HTERT RPE-1 (cell line): ENCODE data around the gene TMEM245.
"Not testable (repeated sequence)": the region's sequence is repeated elsewhere in the genome, so short reads cannot be mapped to it uniquely, and the experiment has no call there.

Source experiments
- in situ Hi-C: fragments of 300-500 bp; cut with MboI; formaldehyde crosslinking; loops from 4 replicates; pipeline ENCODE4 v1.14.3; 2020; ENCODE audit warnings: low sequenced_read_pairs

The TMEM245 gene

DNA sequence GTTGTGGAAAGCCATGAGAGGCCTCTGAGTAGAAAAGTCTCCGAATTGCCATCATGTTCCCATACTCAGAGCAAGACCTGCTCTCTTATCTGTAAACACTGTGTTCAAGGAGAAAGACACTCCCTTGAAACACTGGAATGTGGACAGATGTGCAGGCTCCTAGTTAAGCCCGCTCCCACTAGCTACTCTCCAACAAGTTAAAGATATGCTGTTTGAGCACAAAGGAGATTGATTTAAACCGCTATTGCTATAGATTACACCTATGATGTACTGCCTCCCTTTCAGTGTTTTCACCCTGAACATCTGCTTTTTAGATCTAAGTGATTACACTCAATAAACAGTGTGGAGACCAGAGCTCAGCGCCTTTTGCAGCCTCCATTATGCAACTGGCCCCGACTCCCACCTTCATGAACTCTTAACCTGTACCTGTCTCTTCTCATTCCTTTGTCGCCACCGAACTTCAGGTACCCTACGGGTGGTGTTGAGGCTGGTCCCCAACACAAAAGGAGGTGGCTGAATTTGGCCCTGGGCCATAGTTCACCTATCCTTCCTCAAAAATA, 47.5 kb downstream of the TMEM245 start:
- in situ Hi-C loops, result no loop called here

DNA sequence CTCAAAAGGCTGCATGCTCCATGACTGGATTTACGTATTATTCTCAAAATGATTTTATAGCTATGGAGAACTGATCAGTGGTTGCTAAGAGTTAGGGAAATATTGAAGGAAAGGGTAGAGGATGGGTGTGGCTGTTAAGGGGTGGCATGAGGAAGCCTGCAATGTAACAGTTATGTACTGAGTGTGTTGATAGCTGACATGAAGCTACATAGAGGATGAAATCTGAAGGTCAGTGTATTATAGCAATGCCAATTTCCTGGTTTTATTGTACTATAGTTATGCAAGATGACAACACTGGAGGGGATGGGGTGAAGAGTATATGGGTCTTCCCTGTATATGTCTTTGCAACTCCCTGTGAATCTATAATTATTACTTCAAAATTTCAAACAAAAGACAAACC, 51.0 kb downstream of the TMEM245 start:
- in situ Hi-C loops, result no loop called here

DNA sequence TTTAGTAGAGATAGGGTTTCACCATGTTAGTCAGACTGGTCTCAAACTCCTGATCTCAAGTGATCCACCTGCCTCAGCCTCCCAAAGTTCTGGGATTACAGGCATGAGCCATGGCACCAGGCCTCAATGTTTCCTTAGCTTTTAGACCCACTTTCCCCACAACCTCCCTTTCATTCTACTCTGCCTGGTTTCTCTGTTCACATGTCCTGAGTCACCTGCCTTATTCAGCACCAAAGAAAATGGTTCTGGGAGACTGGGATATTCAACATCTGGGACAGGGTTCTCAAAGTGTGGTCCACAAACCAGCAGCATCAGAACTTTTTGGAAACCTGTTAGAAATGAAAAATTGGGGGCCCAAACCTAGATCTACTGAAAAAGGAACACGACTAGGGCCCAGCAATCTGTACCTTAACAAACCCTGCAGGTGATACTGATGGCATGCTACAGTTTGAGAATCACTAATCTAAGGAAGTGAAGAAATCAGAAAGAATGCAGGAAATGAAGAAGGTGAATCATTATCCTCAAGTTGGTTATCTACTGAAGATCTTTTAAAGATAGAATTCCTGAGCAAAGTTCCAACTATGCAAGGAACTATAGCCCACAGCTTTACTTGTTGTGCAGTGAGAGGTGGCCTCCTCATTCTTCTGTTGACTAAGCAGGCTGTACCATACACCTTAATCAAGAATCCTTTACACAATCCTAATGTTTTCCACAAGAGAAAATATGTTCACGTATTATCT, 54.6 kb downstream of the TMEM245 start:
- in situ Hi-C loops, result no loop called here

DNA sequence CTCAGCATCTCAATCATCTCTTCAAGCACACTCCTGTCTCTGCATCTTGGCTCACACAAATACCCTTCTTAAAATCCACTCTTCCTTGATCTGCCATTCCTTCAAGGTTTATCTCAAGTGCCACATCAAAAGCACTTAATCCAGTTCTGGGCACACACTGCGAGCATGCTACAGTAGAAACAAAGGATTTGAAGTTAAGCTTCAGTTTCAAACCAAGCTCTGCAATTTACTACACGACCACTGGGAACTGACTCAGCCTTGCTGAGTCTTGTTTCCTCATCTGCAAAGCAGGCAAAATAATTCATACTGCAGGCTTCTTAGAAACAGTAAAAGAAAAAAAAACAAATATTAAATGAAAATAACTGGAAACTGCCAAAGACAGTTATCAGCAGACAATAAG, 56.0 kb downstream of the TMEM245 start:
- in situ Hi-C loops, result no loop called here

DNA sequence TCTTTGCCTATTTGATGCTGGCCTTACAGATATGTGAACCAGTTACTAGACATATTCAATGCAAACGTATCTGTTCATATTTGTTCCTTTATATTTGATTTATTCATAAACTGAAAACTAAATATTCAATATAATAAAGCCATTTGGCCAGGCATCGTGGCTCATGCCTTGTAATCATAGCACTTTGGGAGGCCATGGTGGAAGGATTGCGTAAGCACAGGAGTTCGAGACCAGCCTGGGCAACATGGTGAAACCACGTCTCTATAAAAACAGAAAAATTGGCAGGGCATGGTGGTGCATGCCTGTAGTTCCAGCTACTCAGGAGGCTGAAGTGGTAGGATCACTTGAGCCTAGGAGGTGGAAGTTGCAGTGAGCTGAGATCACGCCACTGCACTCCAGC, 57.2 kb downstream of the TMEM245 start:
- in situ Hi-C loops, result no loop called here

- in situ Hi-C loops, result no loop called here
Measured at GRCh38 chr9:109060191-109060590, 59.6 kb downstream of the TMEM245 start.

GRCh38 chr9:109053121-109053520, 66.6 kb downstream of the TMEM245 start:
- in situ Hi-C loops, result not testable (repeated sequence)

DNA sequence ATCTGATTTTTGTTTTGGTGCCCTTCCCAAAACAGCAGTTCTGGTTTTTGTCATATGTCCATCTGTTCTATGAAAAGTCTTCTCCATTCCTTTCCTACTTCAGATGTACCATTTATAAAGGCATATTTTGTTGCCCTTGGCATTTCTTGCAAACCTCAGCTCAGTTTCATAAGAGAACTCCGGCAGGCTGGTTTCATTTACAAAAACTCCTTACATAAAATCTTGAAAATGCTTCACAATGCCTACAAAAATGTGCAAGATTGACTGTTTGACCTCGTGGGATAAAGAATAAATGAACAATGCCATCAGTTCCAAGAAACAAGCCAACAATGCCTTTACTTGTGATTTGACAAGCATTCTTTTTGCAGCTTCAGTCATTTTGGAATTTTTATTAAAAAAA, 67.3 kb downstream of the TMEM245 start:
- in situ Hi-C loops, result no loop called here

DNA sequence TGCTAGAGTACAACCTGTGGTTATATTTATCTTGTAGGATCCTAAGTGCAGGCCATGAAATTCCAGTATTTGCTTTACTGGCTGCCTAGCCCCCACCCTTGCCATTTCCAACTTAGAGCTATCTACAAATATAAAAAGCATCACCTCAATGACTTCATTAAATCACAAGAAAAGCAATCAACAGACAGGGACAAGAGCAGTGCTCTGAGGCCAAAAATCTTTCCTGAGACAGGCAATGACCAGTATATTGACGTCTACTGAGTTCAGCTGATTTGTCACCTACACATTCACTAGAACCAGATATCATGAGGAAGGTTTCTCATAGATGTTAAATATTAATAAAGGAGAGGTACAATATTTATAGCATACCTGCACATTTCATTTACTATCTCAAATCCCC, 68.0 kb downstream of the TMEM245 start:
- in situ Hi-C loops, result no loop called here

DNA sequence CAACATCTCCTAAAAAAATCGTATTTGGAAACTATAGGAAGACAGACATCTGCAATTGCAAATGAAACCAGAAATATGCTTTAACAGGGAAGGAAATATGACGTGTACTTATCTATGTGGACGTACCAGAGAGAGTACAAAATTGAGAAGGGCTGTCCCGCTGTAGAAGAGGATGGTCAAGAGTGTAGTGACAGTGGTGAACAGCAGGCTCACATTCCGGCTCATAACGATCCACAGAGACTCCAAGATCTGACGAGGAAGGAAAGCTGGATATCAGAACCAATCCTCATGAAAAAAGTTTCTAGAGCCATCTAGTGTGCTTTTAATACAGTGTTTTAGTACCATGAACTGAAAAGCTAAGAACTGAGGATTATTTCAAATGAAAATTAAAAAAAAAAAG, 69.3 kb downstream of the TMEM245 start:
- in situ Hi-C loops, result no loop called here

DNA sequence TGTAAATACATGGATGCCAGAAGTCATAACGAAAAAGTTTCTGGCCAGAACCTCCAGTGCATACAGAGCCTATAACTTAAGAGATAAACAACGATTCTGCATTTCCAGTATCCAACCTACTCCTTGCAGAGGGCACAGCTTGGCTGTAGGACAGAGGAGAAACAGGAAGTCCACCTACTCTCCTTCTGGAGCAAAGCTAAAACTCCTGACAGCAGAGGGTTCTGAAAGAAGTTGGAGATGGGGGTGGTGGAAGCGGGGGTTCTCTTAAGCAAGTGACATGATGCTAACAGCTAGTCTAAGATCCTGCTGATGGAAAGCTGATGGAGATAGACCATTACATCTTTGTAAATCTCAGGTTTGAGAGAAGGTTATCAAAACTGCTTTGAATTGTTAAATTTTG, 70.9 kb downstream of the TMEM245 start:
- in situ Hi-C loops, result no loop called here

DNA sequence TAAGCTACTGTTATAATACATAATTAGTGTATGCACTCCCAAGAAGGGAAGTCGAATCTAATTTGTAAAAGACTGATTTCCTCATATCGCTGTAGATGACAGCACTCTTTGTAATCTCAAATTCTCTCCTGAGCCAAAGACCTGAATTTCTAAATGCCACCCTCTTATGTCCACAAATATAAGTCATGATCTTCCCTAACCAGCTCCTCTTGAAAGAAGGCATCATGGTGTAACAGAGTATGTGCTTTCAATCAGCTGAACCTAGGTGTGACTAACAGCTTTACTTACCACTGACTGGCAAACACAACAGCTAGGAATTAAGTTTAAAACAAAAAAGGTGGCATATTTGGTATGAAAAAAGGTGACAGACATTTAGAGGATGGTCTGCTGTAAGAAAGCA, 72.5 kb downstream of the TMEM245 start:
- in situ Hi-C loops, result no loop called here

GRCh38 chr9:109046346-109046745, 73.4 kb downstream of the TMEM245 start:
- in situ Hi-C loops, result no loop called here

GRCh38 chr9:109043578-109043977, 76.2 kb downstream of the TMEM245 start:
- in situ Hi-C loops, result no loop called here

GRCh38 chr9:109040571-109040970, 79.2 kb downstream of the TMEM245 start:
- in situ Hi-C loops, result no loop called here

GRCh38 chr9:109039539-109039938, 80.2 kb downstream of the TMEM245 start:
- in situ Hi-C loops, result no loop called here

GRCh38 chr9:109037946-109038715, 81.6 kb downstream of the TMEM245 start:
- in situ Hi-C loops, result no loop called here

DNA sequence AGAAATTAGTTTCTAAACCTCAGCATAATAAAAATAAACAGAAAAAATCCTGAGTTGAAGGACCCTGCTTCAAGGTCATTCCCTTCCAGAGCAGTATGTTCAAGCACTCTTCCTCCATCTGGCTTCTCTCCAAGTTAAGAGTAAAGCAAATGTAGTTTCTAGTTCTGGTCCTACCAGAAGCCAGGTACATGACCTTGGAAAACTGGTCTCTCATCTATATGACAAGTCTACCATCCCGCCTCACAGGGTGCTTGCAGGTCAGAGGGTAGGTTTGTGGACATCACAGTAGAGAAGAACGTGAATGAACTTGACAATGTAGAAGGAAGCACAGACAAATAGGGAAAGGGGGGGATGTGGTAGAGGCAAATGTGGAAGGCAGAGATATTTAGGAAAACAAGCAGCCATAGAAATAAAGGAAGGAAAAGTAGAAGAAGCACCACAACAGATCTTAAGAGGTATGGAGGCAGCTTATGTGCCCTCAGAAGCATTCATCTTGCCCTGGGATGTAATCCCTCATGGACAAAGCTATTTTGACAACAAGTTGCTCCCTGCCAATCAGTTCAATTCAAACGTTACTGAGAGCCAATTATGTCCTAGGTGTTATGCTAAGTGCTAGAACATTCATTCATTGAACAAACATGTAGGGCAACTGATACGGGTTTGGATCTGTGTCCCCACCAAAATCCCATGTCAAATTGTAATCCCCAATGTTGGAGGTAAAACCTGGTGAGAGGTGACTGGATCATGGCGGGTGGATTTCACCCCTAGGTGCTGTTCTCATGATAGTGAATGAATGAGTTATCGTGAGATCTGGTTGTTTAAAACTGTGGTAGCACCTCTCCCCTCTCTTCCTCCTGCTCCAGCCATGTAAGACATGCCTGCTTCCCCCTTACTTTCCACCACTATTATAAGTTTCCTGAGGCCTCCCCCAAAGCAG, 82.7 kb downstream of the TMEM245 start:
- in situ Hi-C loops, result no loop called here

- in situ Hi-C loops, result no loop called here
Measured at GRCh38 chr9:109035684-109036423, 83.9 kb downstream of the TMEM245 start.

DNA sequence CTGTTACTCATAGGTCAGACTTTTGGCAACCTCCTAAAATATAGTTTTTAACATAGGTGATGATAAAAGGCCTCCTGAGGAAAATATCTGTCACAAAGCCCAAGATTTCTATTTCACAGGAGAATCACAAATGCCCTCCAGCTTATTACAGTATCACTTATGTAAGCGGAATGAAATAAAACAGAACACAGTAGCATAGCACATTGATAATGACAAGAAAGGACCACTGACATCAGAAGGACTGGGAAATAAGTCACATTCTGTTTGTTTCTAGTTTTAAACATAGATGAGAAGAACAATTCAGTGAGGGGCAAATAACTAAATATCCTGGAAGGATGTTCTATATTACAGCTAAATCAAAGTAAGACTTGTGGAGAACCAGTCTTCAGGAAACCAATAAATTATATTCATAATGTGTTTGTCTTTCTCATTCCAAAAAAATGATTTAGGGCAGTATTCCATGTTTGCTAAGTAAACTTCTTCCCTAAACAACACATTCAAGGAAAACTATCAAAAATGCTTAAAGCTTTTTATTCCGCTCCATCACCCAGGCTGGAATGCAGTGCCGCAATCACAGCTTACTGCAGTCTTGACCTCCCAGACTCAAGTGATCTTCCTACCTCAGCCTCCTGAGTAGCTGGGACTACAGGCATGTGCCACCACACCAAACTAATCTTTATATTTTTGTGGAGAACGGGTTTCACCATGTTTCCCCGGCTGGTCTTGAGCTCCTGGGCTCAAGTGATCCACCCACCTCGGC, 85.6 kb downstream of the TMEM245 start:
- in situ Hi-C loops, result no loop called here
